ENCODE data around the gene JAKMIP1.

JAKMIP1 gene

GRCh38 chr4:6177587-6178197 lies 22.7 kb downstream of the JAKMIP1 start:
- no peak for DNase-seq

GRCh38 chr4:6175426-6175825 lies 24.9 kb downstream of the JAKMIP1 start:
- DNase-seq: no peak

- DNase-seq: no peak
Measured at GRCh38 chr4:6172927-6173200, 27.5 kb downstream of the JAKMIP1 start.

- DNase-seq: no peak
Measured at GRCh38 chr4:6172093-6172926, 28.0 kb downstream of the JAKMIP1 start.

GRCh38 chr4:6169239-6169638 lies 31.1 kb downstream of the JAKMIP1 start:
- DNase-seq: no peak

GRCh38 chr4:6165766-6166165 lies 34.6 kb downstream of the JAKMIP1 start:
- DNase-seq: no peak

- no peak for DNase-seq
Measured at GRCh38 chr4:6162885-6163284, 37.5 kb downstream of the JAKMIP1 start.

- DNase-seq: no peak
Measured at GRCh38 chr4:6161921-6162464, 38.4 kb downstream of the JAKMIP1 start.

- no peak for DNase-seq
Measured at GRCh38 chr4:6160536-6160935, 39.8 kb downstream of the JAKMIP1 start.

GRCh38 chr4:6157926-6158325 lies 42.4 kb downstream of the JAKMIP1 start:
- no peak for DNase-seq

GRCh38 chr4:6155996-6156750 lies 44.2 kb downstream of the JAKMIP1 start:
- no peak for DNase-seq

GRCh38 chr4:6154875-6155274 lies 45.5 kb downstream of the JAKMIP1 start:
- DNase-seq: no peak

- no peak for DNase-seq
Measured at GRCh38 chr4:6153874-6154273, 46.5 kb downstream of the JAKMIP1 start.

- DNase-seq: no peak
Measured at GRCh38 chr4:6152869-6153705, 47.3 kb downstream of the JAKMIP1 start.

GRCh38 chr4:6150046-6150735 lies 50.2 kb downstream of the JAKMIP1 start:
- DNase-seq: no peak

- no peak for DNase-seq
Measured at GRCh38 chr4:6148506-6149205, 51.7 kb downstream of the JAKMIP1 start.

GRCh38 chr4:6147441-6147840 lies 52.9 kb downstream of the JAKMIP1 start:
- DNase-seq: no peak

GRCh38 chr4:6143603-6144181 lies 56.7 kb downstream of the JAKMIP1 start:
- DNase-seq: no peak

GRCh38 chr4:6142935-6143602 lies 57.3 kb downstream of the JAKMIP1 start:
- no peak for DNase-seq

- no peak for DNase-seq
Measured at GRCh38 chr4:6142511-6142910, 57.8 kb downstream of the JAKMIP1 start.

- no peak for DNase-seq
Measured at GRCh38 chr4:6141554-6141953, 58.8 kb downstream of the JAKMIP1 start.
